CD1c-positive myeloid dendritic cell (primary cell): Measurements from ENCODE around the gene FXYD5.

Source experiments
- DNase-seq: peaks from one replicate; pipeline ENCODE4 v3.0.0-alpha.2; 2016; ENCODE audit errors: extremely low spot score

FXYD5 gene

DNA sequence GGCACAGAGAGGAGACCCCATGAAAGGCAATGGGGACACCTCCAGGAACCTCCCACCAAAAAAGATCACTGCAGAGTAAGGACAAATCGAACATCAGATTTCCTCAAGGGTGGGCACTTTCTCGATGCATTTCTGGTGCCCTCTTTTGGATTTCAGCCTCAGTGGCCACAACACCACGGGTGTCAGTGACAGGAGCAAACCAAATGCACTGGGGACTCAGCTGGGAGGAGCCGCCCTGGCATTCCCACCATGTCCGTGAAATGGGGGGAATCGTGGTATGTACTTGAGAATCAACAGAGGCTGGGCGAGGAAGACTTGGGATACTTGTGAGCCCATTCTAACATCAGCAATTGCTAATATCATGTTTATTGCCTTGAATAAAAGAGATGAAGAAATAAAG lies 57.7 kb downstream of the FXYD5 start:
- no peak for DNase-seq

- DNase-seq: peak; percentile 96
These were observed 59.4 kb downstream of the FXYD5 start for GRCh38 chr19:35213663-35214632.

DNA sequence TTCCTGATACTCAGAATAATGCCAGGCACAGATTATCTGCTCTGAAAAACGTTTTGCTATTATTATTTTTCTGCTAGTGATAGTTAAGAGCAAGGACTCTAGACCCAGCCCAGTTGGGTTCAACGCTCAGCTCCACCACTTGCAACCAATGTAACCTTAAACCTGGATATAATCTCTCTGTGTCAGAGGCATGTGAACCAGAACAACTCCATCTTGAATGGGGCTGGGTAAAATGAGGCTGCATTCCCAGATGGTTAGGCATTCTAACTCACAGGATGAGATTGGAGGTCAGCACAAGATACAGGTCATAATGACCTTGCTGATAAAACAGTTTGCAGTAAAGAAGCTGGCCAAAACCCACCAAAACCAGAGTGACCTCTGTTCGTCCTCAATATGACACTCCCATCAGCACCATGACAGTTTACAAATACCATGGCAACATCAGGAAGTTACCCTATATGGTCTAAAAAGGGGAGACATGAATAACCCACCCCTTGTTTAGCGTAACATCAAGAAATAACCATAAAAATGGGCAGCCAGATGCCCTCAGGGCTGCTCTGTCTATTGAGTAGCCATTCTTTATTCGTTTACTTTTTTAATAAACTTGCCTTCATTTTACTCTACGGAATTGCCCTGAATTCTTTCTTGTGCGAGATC lies 60.4 kb downstream of the FXYD5 start:
- DNase-seq: no peak

DNA sequence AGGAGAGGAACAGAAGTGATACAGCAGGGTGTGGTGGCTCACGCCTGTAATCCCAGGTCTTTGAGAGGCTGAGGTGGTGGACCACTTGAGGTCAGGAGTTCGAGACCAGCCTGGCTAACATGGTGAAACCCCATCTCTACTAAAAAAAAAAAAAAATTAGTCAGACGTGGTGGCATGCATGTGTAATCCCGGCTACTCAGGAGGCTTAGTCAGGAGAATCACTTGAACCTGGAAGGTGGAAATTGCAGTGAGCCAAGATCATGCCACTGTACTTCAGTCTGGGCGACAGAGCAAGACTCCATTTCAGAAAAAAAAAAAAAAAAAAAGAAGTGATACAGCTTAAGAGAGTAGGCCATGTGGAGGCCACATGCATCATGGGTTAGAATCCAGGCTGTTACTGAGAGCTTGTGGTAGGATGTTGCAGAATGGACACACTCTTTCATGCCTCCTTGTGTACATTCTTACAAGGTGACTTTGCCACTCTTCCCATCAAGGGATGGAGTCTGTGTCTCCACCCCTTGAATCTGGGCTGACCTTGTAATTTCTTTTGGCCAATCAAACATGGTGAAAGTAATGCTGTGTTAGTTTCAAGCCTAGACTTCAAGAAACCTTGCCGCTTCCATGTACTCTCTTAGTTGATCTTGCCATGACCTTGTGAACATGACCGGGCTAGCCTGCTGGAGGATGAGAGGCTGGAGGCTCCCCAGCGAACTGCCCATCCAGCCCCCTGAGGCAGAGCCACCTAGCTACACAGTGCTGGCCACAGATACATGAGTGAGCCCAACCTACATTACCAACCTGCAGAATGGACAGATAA lies 61.7 kb downstream of the FXYD5 start:
- peak; percentile 48 for DNase-seq

GRCh38 chr19:35216833-35217648 lies 62.5 kb downstream of the FXYD5 start:
- DNase-seq: peak; percentile 94

- peak; percentile 49 for DNase-seq
These were observed 63.1 kb downstream of the FXYD5 start for GRCh38 chr19:35217649-35217990.

DNA sequence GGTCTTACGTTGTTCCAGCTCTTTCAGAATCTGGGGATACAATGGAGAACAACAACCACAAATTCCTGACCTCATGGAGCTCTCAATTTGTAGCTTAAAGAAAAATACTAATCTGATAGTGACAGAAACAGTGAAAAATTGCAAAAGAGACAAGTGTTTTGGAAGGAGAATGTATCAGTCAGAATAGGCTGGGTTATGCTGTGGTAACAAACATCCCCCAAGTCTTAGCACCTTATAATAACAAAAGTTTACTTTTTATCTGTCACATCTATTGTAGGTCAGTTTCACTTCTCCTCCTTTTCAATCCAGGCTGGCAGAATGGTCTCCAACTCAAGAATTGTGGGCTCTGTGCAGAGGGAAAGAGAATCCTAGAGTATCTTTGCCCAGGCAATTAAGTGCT lies 64.5 kb downstream of the FXYD5 start:
- DNase-seq: no peak
